ENCODE data around the gene DOCK4.

DNA sequence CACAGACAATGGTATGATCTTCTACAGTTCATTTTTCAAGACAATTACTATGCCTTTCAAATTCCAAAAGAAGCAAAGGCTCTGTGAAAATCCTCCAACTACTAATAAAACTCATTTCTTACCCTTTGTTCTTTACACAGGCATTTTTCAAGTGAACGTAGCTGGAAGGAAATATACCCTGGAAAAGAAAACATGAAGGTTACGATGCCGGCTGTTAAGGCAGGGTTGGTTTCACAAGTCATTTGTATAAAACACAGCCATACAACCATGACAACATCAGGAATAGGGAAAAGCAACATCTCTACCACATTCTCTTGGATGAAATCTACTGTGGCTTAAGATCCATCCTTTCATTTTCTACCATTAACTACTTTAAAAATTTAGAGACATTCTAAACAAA, 207.9 kb downstream of the DOCK4 start:
- TF ChIP-seq CTCF (IDR thresholded peaks at IDR 0.05) (no peak), POLR2AphosphoS5 (IDR thresholded peaks at IDR 0.05) (no peak), POLR2A (IDR thresholded peaks at IDR 0.05) (no peak), EP300 (IDR thresholded peaks at IDR 0.05) (no peak)
